Brain microvascular endothelial cell (primary cell): ENCODE data around the gene GRM7.
"Not testable (repeated sequence)": the region's sequence is repeated elsewhere in the genome, so short reads cannot be mapped to it uniquely, and the experiment has no call there.

Source experiments
- DNase-seq: peaks from one replicate; pipeline ENCODE4 v3.0.0-alpha.2; 2020
- H3K27ac ChIP-seq: fragments of 250-450 bp; sonication (Bioruptor Pico); 2 replicates; pipeline ENCODE4 v1.5.1; 2020; ENCODE audit warnings: mild to moderate bottlenecking, moderate library complexity
- H3K27me3 ChIP-seq: fragments of 250-450 bp; sonication (Bioruptor Pico); replicated peaks from 2 replicates; pipeline ENCODE4 v1.5.1; 2020; ENCODE audit warnings: mild to moderate bottlenecking
- H3K36me3 ChIP-seq: fragments of 250-450 bp; sonication (Bioruptor Pico); replicated peaks from 2 replicates; pipeline ENCODE4 v1.5.1; 2020; ENCODE audit warnings: mild to moderate bottlenecking
- H3K4me3 ChIP-seq: 2 replicates; pipeline ENCODE4 v1.5.1; 2011; ENCODE audit warnings: low read depth, mild to moderate bottlenecking, control low read depth, low read length, moderate library complexity
- in situ Hi-C: cut with HindIII; loops from 2 replicates; pipeline ENCODE4 v1.10.0; 2017; ENCODE audit warnings: low sequenced_read_pairs, low pct_ligation_motif_present
- TF ChIP-seq, protein P1 (sequence below): IDR thresholded peaks from 2 replicates; pipeline ENCODE4 v1.5.1; 2011; ENCODE audit warnings: low read depth, mild to moderate bottlenecking, moderate library complexity, low read length, control low read depth, inconsistent platforms; ENCODE audit errors: missing control alignments

Gene GRM7

GRCh38 chr3:6929918-6930317, 69.0 kb downstream of the GRM7 start:
- Histone ChIP-seq H3K27me3 (no peaks in the 10 kb centered on the region), H3K27ac (no peak overlapping the region), H3K36me3 (no peaks in the 10 kb centered on the region), H3K4me3 (no peak overlapping the region)
- in situ Hi-C loops: no loop called here
- no peak for DNase-seq
- TF ChIP-seq, protein P1, sequence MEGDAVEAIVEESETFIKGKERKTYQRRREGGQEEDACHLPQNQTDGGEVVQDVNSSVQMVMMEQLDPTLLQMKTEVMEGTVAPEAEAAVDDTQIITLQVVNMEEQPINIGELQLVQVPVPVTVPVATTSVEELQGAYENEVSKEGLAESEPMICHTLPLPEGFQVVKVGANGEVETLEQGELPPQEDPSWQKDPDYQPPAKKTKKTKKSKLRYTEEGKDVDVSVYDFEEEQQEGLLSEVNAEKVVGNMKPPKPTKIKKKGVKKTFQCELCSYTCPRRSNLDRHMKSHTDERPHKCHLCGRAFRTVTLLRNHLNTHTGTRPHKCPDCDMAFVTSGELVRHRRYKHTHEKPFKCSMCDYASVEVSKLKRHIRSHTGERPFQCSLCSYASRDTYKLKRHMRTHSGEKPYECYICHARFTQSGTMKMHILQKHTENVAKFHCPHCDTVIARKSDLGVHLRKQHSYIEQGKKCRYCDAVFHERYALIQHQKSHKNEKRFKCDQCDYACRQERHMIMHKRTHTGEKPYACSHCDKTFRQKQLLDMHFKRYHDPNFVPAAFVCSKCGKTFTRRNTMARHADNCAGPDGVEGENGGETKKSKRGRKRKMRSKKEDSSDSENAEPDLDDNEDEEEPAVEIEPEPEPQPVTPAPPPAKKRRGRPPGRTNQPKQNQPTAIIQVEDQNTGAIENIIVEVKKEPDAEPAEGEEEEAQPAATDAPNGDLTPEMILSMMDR: no peak

GRCh38 chr3:6935418-6935817, 74.5 kb downstream of the GRM7 start:
- H3K27ac ChIP-seq, H3K4me3 ChIP-seq, H3K27me3 ChIP-seq, DNase-seq, in situ Hi-C loops, H3K36me3 ChIP-seq: not testable (repeated sequence)

DNA sequence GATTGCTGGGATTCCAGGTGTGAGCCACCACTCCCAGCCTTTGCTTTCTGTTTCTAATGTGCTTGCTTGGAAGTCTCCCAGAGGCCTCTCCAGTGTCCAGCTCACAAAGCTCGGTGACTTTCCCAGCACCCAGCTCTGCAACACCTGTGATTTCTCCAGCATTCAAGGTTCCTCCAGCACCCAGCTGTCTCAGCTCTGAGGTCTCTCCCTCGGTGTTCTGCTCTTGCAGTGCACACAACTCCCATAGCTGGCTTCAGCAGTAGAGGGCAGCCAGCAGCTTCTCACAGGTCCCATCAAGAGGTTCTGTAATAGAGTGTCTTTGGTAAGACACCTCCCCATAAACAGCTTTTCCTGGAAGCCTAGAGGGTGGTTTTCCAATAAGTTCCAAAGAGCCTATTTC, 75.1 kb downstream of the GRM7 start:
- Histone ChIP-seq H3K27ac (no peak overlapping the region), H3K27me3 (no peaks in the 10 kb centered on the region), H3K36me3 (no peaks in the 10 kb centered on the region), H3K4me3 (no peak overlapping the region)
- in situ Hi-C loops: no loop called here
- TF ChIP-seq, protein P1: no peak
- no peak for DNase-seq

DNA sequence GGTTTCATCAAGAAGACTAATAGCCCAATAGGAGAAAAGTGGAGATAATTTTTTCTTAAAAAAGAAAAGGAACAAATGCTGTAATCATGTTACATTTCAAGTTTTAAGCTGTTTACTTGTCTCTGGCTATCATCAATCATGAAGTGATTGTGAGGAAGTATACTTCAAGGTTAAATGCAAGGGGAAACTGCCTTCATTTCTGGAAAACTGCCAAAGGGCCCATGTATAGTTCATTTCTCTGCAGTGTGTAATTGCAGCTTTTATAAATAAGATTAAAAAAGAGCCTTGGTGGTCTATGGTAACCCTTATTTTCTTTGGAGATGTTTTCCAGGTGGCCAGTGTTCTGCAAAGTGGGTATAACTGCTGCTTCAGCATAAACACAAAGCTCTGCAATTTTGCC, 101.9 kb downstream of the GRM7 start:
- H3K4me3 ChIP-seq: no peak overlapping the region

GRCh38 chr3:6965881-6966280, 105.0 kb downstream of the GRM7 start:
- Histone ChIP-seq H3K27ac (no peak overlapping the region), H3K36me3 (no peaks in the 10 kb centered on the region), H3K4me3 (no peak overlapping the region), H3K27me3 (no peaks in the 10 kb centered on the region)
- TF ChIP-seq, protein P1: no peak
- in situ Hi-C loops: no loop called here
- DNase-seq: no peak

More for the DNA sequence above, 101.9 kb downstream of the GRM7 start:
- TF ChIP-seq, protein P1: no peak
- Histone ChIP-seq H3K36me3 (no peaks in the 10 kb centered on the region), H3K27ac (no peak overlapping the region), H3K27me3 (no peaks in the 10 kb centered on the region)
- in situ Hi-C loops: no loop called here
- DNase-seq: no peak

GRCh38 chr3:6971933-6972332, 111.0 kb downstream of the GRM7 start:
- TF ChIP-seq, protein P1: no peak
- Histone ChIP-seq H3K4me3 (no peak overlapping the region), H3K27me3 (no peaks in the 10 kb centered on the region), H3K36me3 (no peaks in the 10 kb centered on the region), H3K27ac (no peak overlapping the region)
- in situ Hi-C loops: no loop called here
- no peak for DNase-seq
